ENCODE measurements around the gene CHKB. TPM values are rescaled to one million over a fixed set of nuclear protein-coding genes. Genes with fewer than 3 reads are reported as not detected.
A peak's percentile ranks its signal among the peaks of the same experiment; 100 is the strongest.

The CHKB gene
- polyA plus RNA-seq, 1 donor (not counting 4 experiments of a cell fraction or from before 2014, with no cell fraction given), result 49.0 TPM

GRCh38 chr22:50532824-50533796 lies 49.5 kb downstream of the CHKB start:
- no peak for DNase-seq (ENCODE audit: low read depth, low spot score)
- FAIRE-seq, result no peak
- no peaks in the 10 kb centered on the region for H3K9me1 ChIP-seq (ENCODE audit: control insufficient read depth, extremely low read depth, insufficient read depth, low read length)
- H3K9me3 ChIP-seq (ENCODE audit: control insufficient read depth, low read depth, low read length), result no peaks in the 10 kb centered on the region
- no peaks in the 10 kb centered on the region for H4K20me1 ChIP-seq (ENCODE audit: control insufficient read depth, extremely low read depth, insufficient read depth, low read length)
- peaks cover 11% of the 10 kb centered on the region for H3K27me3 ChIP-seq (ENCODE audit: control insufficient read depth, extremely low read depth, insufficient read depth, low read length)
- peaks cover 0 to 2% of the 10 kb centered on the region in 2 experiments for H3K36me3 ChIP-seq (ENCODE audit: control insufficient read depth in 2 of 2, extremely low read depth in 1 of 2, insufficient read depth in 2 of 2, low read length in 2 of 2)
- H3K27ac ChIP-seq (ENCODE audit: control insufficient read depth, insufficient read depth, low read length), result no peak overlapping the region
- peaks cover 7% of the 10 kb centered on the region for H3K4me1 ChIP-seq (ENCODE audit: control insufficient read depth, extremely low read depth, insufficient read depth, low read length)
- no peak overlapping the region for H3K4me3 ChIP-seq (ENCODE audit: control insufficient read depth in 2 of 3, extremely low read depth in 1 of 3, insufficient read depth in 2 of 3, low read depth in 1 of 3, low read length in 3 of 3)
- dilution Hi-C loops (cut with MboI; ENCODE audit: extremely low pct_ligation_motif_present, low sequenced_read_pairs), result no loop called here
- H3K79me2 ChIP-seq (ENCODE audit: control insufficient read depth, insufficient read depth, low read length), result no peaks in the 10 kb centered on the region
- no peak for TF ChIP-seq CTCF (optimal IDR thresholded peaks at IDR 0.05 in 1 of 3, IDR thresholded peaks at IDR 0.05 in 1 of 3, conservative IDR thresholded peaks at IDR 0.05 in 1 of 3; ENCODE audit: extremely low read depth in 1 of 3, insufficient read depth in 2 of 3, low read length in 3 of 3)
- TF ChIP-seq EZH2 (IDR thresholded peaks at IDR 0.05; ENCODE audit: low read length), result no peak
- no peak overlapping the region for H3K4me2 ChIP-seq (ENCODE audit: control insufficient read depth, extremely low read depth, insufficient read depth, low read depth, low read length)
- H3K9ac ChIP-seq (ENCODE audit: control insufficient read depth, extremely low read depth, insufficient read depth, low read length), result no peak overlapping the region
- no peak overlapping the region for H2AFZ ChIP-seq (ENCODE audit: control insufficient read depth, low read length)

- H3K9me1 ChIP-seq (ENCODE audit: control insufficient read depth, extremely low read depth, insufficient read depth, low read length), result no peaks in the 10 kb centered on the region
- TF ChIP-seq CTCF (optimal IDR thresholded peaks at IDR 0.05 in 1 of 3, IDR thresholded peaks at IDR 0.05 in 1 of 3, conservative IDR thresholded peaks at IDR 0.05 in 1 of 3; ENCODE audit: extremely low read depth in 1 of 3, insufficient read depth in 2 of 3, low read length in 3 of 3) (no peak), EZH2 (IDR thresholded peaks at IDR 0.05; ENCODE audit: low read length) (no peak)
- no peaks in the 10 kb centered on the region for H4K20me1 ChIP-seq (ENCODE audit: control insufficient read depth, extremely low read depth, insufficient read depth, low read length)
- peak overlapping the region; percentile 85 for H3K4me2 ChIP-seq (ENCODE audit: control insufficient read depth, extremely low read depth, insufficient read depth, low read depth, low read length)
- peak overlapping the region; percentile 12 for H2AFZ ChIP-seq (ENCODE audit: control insufficient read depth, low read length)
- H3K27me3 ChIP-seq (ENCODE audit: control insufficient read depth, extremely low read depth, insufficient read depth, low read length), result peaks cover 11% of the 10 kb centered on the region
- peak overlapping the region; percentile 90 for H3K9ac ChIP-seq (ENCODE audit: control insufficient read depth, extremely low read depth, insufficient read depth, low read length)
- dilution Hi-C loops (cut with MboI; ENCODE audit: extremely low pct_ligation_motif_present, low sequenced_read_pairs), result no loop called here
- peaks cover 5% of the 10 kb centered on the region for H3K4me1 ChIP-seq (ENCODE audit: control insufficient read depth, extremely low read depth, insufficient read depth, low read length)
- H3K4me3 ChIP-seq (ENCODE audit: control insufficient read depth in 2 of 3, extremely low read depth in 1 of 3, insufficient read depth in 2 of 3, low read depth in 1 of 3, low read length in 3 of 3), result peak overlapping the region; percentile 50 to 79 (median 58)
- peaks cover 0 to 2% of the 10 kb centered on the region in 2 experiments for H3K36me3 ChIP-seq (ENCODE audit: control insufficient read depth in 2 of 2, extremely low read depth in 1 of 2, insufficient read depth in 2 of 2, low read length in 2 of 2)
- no peak for DNase-seq (ENCODE audit: low read depth, low spot score)
- FAIRE-seq, result no peak
- peak overlapping the region; percentile 40 for H3K27ac ChIP-seq (ENCODE audit: control insufficient read depth, insufficient read depth, low read length)
- H3K9me3 ChIP-seq (ENCODE audit: control insufficient read depth, low read depth, low read length), result no peaks in the 10 kb centered on the region
- no peaks in the 10 kb centered on the region for H3K79me2 ChIP-seq (ENCODE audit: control insufficient read depth, insufficient read depth, low read length)
Measured at GRCh38 chr22:50531962-50532674, 50.5 kb downstream of the CHKB start.
